Aorta (tissue), 5 donors: ENCODE measurements around the gene SLC30A3. TPM values are rescaled to one million over a fixed set of nuclear protein-coding genes. Genes with fewer than 3 reads are reported as not detected.
A peak's percentile ranks its signal among the peaks of the same experiment; 100 is the strongest.

ENCODE experiments used
- ATAC-seq: fragments of 200-7000 bp; cut with Tn5 transposase; one replicate; pipeline ENCODE4 v1.9.1; 2022; ENCODE audit warnings: moderate library complexity; ENCODE audit not compliant: low FRiP score
- DNase-seq, 2 donors: peaks; one replicate each; pipeline ENCODE4 v3.0.0-alpha.2; 2020
- H3K27ac ChIP-seq, 2 donors: one replicate each; pipeline ENCODE4 v1.5.1; 2013; ENCODE audit warnings: low read length in 2 of 2, mild to moderate bottlenecking in 2 of 2, moderate library complexity in 2 of 2, control low read depth in 1 of 2, inconsistent platforms in 1 of 2, low read depth in 1 of 2
- H3K27me3 ChIP-seq, 2 donors: one replicate each; pipeline ENCODE4 v1.6.1; 2013; ENCODE audit warnings: control low read depth in 1 of 2, low read length in 1 of 2, mild to moderate bottlenecking in 1 of 2, moderate library complexity in 1 of 2; ENCODE audit not compliant: insufficient read depth in 2 of 2, control insufficient read depth in 1 of 2
- H3K36me3 ChIP-seq, 2 donors: one replicate each; pipeline ENCODE4 v1.6.1; 2013; ENCODE audit warnings: control low read depth in 1 of 2, low read length in 1 of 2, mild to moderate bottlenecking in 1 of 2; ENCODE audit not compliant: insufficient read depth in 2 of 2, control insufficient read depth in 1 of 2
- H3K4me1 ChIP-seq, 2 donors: one replicate each; pipeline ENCODE4 v1.6.1; 2013; ENCODE audit warnings: low read length in 2 of 2, control low read depth in 1 of 2, mild to moderate bottlenecking in 1 of 2, moderate library complexity in 1 of 2; ENCODE audit not compliant: insufficient read depth in 2 of 2, control insufficient read depth in 1 of 2
- H3K4me3 ChIP-seq, 2 donors: one replicate each; pipeline ENCODE4 v1.5.1; 2013; ENCODE audit warnings: low read length in 2 of 2, control low read depth in 1 of 2, mild to moderate bottlenecking in 1 of 2
- H3K9me3 ChIP-seq: one replicate; pipeline ENCODE4 v1.6.1; 2013; ENCODE audit warnings: mild to moderate bottlenecking, low read length; ENCODE audit not compliant: control insufficient read depth
- WGBS, 2 donors: extraction: QIAGEN DNeasy Blood & Tissue Kit; methylation state at CpG; one replicate each; pipeline ENCODE4 v1.1.7; 2013; 5-methylcytosine and 5-hydroxymethylcytosine counted together
- intact Hi-C, 2 donors: fragments of 100-400 bp; cut with DNase I; formaldehyde crosslinking; loops; one replicate each; pipeline versions ENCODE4 v1.14.2 to v1.15.0; 2022
- polyA plus RNA-seq, 2 donors: library from polyadenylated mRNA; stranded (reverse); fragments of 200-250 nt; gene quantifications; one replicate each; pipeline ENCODE4 v1.2.3, GENCODE V29; 2013
- total RNA-seq, 2 donors: library from RNA; stranded (reverse); fragmentation: NEBNext Ultra II Directional; extraction: Animal tissue kit (Norgen Biotek cat#: 25700); gene quantifications; one replicate each; pipeline ENCODE4 v1.2.1, GENCODE V29; 2021
- donor health status: healthy with polysubstance abuse.
- donor health status: Bipolar disorder and iron deficiency.
- donor health status: DM: no; HTN: no; CAD: no.
- donor health status: DM: no; HTN: no; CAD: no.
- donor health status: DM: yes; HTN: yes; CAD: no.

The SLC30A3 gene
- total and polyA plus RNA-seq, 4 donors, result 0.78 to 20.2 (median 2.9) TPM

DNA sequence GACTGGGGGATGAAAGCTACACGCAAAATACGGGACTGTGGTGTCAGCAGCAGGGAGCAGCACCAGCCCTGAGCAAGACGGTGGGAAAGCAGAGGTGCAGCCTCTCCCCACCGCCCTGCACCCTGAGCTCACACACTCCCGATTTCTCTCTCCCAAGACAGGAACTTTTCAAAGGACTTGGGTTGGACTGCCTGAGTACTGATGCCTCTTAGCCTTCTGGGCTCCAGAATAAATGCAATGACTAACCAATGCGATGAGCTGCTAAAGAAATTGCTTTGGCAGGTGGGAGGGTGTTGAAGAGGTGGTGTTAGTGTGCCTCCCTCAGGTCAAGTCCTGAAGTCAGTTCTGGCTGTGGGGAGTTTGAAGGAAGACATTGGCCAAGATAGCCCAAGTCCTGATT lies 29.0 kb upstream of the SLC30A3 start:
- intact Hi-C loops, result no loop called here
- no peak overlapping the region for H3K4me3 ChIP-seq
- DNase-seq (no peak), ATAC-seq (no peak)
- no peaks in the 10 kb centered on the region for H3K9me3 ChIP-seq
- no peaks in the 10 kb centered on the region for H3K27me3 ChIP-seq
- no peak overlapping the region for H3K27ac ChIP-seq
- no peaks in the 10 kb centered on the region for H3K36me3 ChIP-seq
- H3K4me1 ChIP-seq, result peaks cover 0 to 4% of the 10 kb centered on the region in 2 donors
- 20 to 21% methylated on average over 6 of the region's 6 CpGs for WGBS, 2 donors

DNA sequence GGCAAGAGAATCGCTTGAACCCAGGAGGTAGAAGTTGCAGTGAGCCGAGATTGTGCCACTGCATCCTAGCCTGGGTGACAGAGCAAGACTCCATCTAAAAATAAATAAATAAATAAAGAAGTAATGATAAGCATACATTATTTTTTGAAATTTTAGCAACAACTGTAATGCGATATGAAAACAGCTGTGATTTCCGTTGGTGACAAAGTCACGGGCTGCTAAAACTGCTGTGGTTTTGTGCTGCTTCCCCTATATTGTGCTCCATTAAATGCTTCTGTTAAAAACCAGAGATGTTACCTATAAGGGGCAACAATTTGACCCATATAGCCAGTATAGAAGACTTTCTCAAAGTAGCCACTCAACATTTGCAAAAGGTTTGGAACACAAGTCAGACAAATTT lies 27.7 kb upstream of the SLC30A3 start:
- Histone ChIP-seq H3K9me3 (no peaks in the 10 kb centered on the region), H3K27me3 (no peaks in the 10 kb centered on the region), H3K4me1 (peaks cover 0 to 4% of the 10 kb centered on the region in 2 donors), H3K27ac (no peak overlapping the region), H3K36me3 (no peaks in the 10 kb centered on the region), H3K4me3 (no peak overlapping the region)
- no peak for DNase-seq
- 85 to 92% methylated on average over 5 of the region's 5 CpGs for WGBS, 2 donors
- ATAC-seq, result no peak
- intact Hi-C loops, result no loop called here

DNA sequence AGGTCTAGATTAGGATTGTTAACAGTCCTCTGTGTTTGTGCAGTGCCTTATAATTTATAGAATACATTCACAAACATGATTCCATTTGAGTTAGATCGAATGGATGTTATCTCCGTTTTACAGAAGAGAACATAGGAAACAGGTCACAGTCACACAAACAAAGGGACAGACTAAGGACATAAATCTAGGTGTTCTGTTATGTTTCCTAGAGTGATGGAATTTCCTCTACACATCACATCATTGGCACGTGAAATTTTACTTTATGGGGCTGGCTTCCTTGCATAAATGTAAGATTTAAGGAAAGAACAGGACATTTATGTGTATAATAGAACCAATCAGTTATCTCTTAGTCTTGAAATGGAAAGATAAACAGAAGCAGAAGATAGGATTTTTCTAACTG lies 25.8 kb upstream of the SLC30A3 start:
- 9 to 18% methylated on average over 3 of the region's 3 CpGs for WGBS, 2 donors
- DNase-seq, result no peak
- ATAC-seq, result no peak
- no peaks in the 10 kb centered on the region for H3K36me3 ChIP-seq
- no peaks in the 10 kb centered on the region for H3K27me3 ChIP-seq
- H3K9me3 ChIP-seq, result no peaks in the 10 kb centered on the region
- H3K4me1 ChIP-seq, result peaks cover 0 to 4% of the 10 kb centered on the region in 2 donors
- intact Hi-C loops, result loop anchor here in 1 of 2 donors (10.0 kb wide), 1 partner anchor 324 kb away; no protein-coding TSS in a partner anchor
- H3K27ac ChIP-seq, result no peak overlapping the region
- no peak overlapping the region for H3K4me3 ChIP-seq

DNA sequence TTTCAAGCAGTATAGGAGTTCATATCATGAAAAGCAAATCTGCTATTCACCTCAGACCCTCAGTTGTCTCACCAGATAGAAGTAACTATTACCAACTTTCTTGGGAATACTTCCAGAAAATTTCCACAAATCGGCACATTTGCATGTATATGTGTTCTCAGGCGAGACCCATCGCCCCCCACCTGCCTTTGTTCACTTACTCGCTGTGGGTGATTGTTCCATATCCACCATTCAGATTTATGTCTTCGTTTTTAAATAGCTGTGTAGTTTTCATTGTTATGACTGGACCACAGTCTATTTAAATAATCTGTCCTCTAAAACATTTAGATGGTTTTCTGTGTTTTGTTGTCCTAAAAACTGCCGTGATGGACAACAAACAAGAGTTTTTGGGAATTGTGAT lies 22.6 kb upstream of the SLC30A3 start:
- no peak overlapping the region for H3K4me3 ChIP-seq
- DNase-seq (no peak), ATAC-seq (no peak)
- WGBS, 2 donors, result 61 to 66% methylated on average over 6 of the region's 6 CpGs
- intact Hi-C loops, result loop anchor here in 1 of 2 donors (10.0 kb wide), 1 partner anchor 321 kb away; no protein-coding TSS in a partner anchor
- no peaks in the 10 kb centered on the region for H3K27me3 ChIP-seq
- no peak overlapping the region for H3K27ac ChIP-seq
- no peaks in the 10 kb centered on the region for H3K4me1 ChIP-seq
- H3K9me3 ChIP-seq, result no peaks in the 10 kb centered on the region
- no peaks in the 10 kb centered on the region for H3K36me3 ChIP-seq

DNA sequence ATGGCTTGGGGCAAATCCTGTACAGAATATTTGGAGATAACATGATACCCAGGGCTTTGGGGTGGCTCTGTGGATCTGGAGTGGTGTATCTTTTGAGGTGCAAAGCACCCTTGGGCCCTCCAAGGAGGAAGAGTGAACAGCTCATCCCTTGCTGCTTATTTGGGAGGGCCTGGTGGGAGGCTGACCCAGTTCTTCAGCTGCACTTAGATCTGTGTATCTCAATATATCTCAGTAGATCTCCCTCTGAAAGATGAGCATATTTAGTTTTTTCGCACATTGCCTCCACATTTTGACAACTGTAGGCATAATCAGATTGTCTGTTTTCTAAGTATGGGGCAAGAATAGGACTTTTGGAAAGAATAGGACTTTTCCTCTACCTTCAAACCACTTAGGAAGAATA lies 22.1 kb upstream of the SLC30A3 start:
- intact Hi-C loops, result loop anchor here (5.0 to 10.0 kb wide), 3 partner anchors 113 to 323 kb away; no protein-coding TSS in a partner anchor
- H3K9me3 ChIP-seq, result no peaks in the 10 kb centered on the region
- no peaks in the 10 kb centered on the region for H3K27me3 ChIP-seq
- DNase-seq (no peak), ATAC-seq (no peak)
- 90 to 97% methylated on average over 1 of the region's 1 CpG for WGBS, 2 donors
- H3K27ac ChIP-seq, result no peak overlapping the region
- H3K4me3 ChIP-seq, result no peak overlapping the region
- no peaks in the 10 kb centered on the region for H3K4me1 ChIP-seq
- H3K36me3 ChIP-seq, result no peaks in the 10 kb centered on the region

DNA sequence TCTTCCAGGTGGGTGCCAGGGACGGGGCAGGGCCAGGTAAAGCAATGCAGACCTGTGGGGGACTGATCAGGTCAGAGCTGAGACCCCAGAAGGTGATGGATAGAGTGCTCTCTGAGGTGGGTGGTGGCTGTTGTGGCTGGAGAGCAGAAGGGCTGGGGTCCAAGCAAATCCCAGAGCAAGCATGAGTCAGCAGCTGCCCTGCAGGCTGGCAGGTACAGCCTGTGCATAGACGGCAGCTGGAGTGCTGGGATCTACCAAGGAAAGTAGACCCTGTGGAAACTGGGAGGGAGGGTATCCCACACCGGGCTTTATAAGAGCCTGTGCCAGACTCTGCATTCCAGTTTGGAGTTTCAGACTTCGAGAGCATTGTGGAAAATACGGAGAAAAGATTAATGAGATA lies 20.0 kb upstream of the SLC30A3 start:
- Histone ChIP-seq H3K9me3 (no peaks in the 10 kb centered on the region), H3K4me3 (no peak overlapping the region), H3K36me3 (no peaks in the 10 kb centered on the region), H3K4me1 (no peaks in the 10 kb centered on the region), H3K27ac (no peak overlapping the region), H3K27me3 (no peaks in the 10 kb centered on the region)
- no peak for DNase-seq
- no peak for ATAC-seq
- intact Hi-C loops, result loop anchor here (5.0 to 10.0 kb wide), 3 partner anchors 111 to 321 kb away; no protein-coding TSS in a partner anchor
- WGBS, 2 donors, result 17 to 27% methylated on average over 5 of the region's 5 CpGs

DNA sequence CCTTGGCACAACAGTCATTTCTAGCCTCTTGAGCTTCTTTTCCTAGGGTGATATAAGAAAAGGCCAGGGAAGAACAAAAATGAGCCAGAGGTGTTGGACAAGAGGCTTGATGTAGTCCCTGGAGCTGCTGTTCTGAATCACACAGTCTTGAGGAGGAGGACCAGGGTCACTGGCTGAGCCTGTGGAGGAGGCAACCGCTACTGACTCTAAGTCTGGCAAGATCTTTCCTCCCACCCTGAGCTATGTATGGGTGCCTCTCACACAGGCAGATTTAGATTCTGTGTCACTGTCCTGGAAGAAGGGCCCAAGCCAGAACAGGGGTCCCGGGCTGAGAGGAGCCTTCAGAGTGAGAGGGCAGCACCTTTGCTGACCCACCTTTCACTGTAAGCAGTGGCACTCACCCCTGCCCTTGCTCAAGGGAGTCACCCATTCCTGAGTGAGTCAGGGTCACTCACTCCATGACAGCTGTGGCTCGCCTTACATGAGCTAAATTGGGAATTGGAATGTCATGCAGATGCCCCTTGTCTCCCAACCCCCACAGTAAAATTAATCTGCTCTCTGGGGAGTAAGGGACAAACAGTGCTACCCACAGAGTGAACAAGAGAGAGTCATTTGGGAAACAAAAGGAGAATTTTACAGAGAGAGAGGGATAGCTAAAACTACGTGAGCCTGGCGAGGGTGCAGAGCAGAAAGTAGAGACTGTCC lies 19.2 kb upstream of the SLC30A3 start, which contains the start of gene TRIM54:
TSS of gene TRIM54 (plus strand) at position 575 of the 705 bp plus-strand sequence. CDS start 303 bp downstream, outside the sequence.
- Histone ChIP-seq H3K4me3 (no peak within 1 kb of the TSS), H3K36me3 (no peaks in the 10 kb centered on the region), H3K27me3 (no peaks in the 10 kb centered on the region), H3K4me1 (no peaks in the 10 kb centered on the region), H3K9me3 (no peaks in the 10 kb centered on the region), H3K27ac (no peak within 1 kb of the TSS)
- ATAC-seq, result peak; percentile 26
- WGBS, 2 donors, result 63% methylated on average over 5 of the region's 5 CpGs
- no peak for DNase-seq
- intact Hi-C loops, result loop anchor here (2.0 to 10.0 kb wide), 5 partner anchors 110 to 320 kb away; no protein-coding TSS in a partner anchor

DNA sequence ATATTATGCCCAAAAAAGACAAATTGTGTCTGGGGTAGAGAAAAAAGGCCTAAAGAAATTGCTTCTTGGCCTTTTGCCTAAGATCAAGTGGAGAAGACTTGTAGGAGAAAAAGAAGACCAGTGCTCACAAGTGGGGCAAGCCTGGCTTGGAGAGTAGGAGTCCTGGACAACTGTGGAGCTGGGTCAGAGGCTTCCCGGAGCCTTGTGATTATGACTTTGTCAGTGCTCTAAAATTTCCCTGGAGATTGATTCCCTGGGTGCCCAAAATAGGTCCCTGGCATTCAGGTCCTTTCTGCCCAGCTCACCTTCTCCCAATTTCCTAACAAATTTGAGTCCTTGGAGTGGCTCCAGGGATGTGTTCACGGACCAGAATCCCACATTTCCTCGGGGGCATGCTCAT lies 18.6 kb upstream of the SLC30A3 start:
- intact Hi-C loops, result loop anchor here (2.0 to 10.0 kb wide), 5 partner anchors 109 to 319 kb away; no protein-coding TSS in a partner anchor
- no peaks in the 10 kb centered on the region for H3K27me3 ChIP-seq
- whole genome bisulfite sequencing, 2 donors, result 70 to 74% methylated on average over 3 of the region's 3 CpGs
- no peaks in the 10 kb centered on the region for H3K9me3 ChIP-seq
- H3K27ac ChIP-seq, result no peak overlapping the region
- H3K36me3 ChIP-seq, result no peaks in the 10 kb centered on the region
- no peak for DNase-seq
- no peaks in the 10 kb centered on the region for H3K4me1 ChIP-seq
- no peak for ATAC-seq
- no peak overlapping the region for H3K4me3 ChIP-seq

DNA sequence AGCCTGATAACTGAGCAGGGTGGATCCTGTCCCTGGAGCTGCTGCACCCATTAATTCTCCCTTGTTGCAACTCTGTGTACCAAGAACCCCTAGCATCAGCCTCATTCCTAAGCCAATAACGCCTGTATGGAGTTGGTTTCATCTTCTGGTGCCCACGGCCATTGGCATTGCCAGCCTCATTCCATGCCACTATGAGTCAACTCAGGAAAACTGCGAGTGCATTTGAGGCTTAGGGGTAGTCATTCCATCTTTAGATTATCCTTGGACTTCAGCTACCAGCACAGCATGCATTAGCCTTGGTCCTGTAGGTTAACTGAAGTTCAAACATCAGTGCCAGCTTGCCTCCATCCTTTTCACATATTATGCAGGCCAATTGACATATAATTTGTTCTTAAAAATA lies 18.0 kb upstream of the SLC30A3 start:
- no peak overlapping the region for H3K4me3 ChIP-seq
- H3K9me3 ChIP-seq, result no peaks in the 10 kb centered on the region
- ATAC-seq, result no peak
- no peaks in the 10 kb centered on the region for H3K36me3 ChIP-seq
- H3K4me1 ChIP-seq, result no peaks in the 10 kb centered on the region
- no peaks in the 10 kb centered on the region for H3K27me3 ChIP-seq
- no peak for DNase-seq
- 42 to 58% methylated on average over 3 of the region's 3 CpGs for WGBS, 2 donors
- intact Hi-C loops, result loop anchor here (2.0 to 10.0 kb wide), 5 partner anchors 109 to 319 kb away; no protein-coding TSS in a partner anchor
- no peak overlapping the region for H3K27ac ChIP-seq
